Mesenteric fat pad (tissue), 1 donor: ENCODE data around the gene KCTD8. TPM values are rescaled to one million over a fixed set of nuclear protein-coding genes. Genes with fewer than 3 reads are reported as not detected.

Experiments
- DNase-seq: peaks from one replicate; pipeline ENCODE4 v3.0.0-alpha.2; 2020; ENCODE audit warnings: low spot score
- total RNA-seq: library from RNA; stranded (reverse); fragmentation: NEBNext Ultra II Directional; extraction: Animal tissue kit (Norgen Biotek cat#: 25700); gene quantifications from one replicate; pipeline ENCODE4 v1.2.1, GENCODE V29; 2021
- donor health status: DM: yes; HTN: yes; CAD: no.

Gene KCTD8
- total RNA-seq, 1 donor from 2014 or later = not detected

DNA sequence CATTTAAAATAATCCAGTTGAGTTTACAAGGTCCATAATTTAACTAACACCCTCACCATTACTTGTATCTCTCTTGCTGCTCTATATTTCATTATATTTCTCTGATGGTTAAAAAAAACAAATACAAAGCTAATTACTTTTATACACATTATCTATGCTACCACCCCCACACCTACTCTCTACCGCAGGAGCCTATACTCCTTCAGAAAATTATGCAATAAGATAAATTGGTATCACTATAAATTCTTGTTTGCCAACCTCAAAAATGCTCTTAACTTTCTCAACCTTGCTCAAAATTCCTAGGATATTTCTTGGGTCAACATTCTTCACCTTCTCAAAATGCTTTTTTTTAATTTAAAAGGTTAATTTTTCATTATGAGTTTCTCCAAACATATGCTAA is 282.7 kb downstream of the KCTD8 start:
- no peak for DNase-seq

DNA sequence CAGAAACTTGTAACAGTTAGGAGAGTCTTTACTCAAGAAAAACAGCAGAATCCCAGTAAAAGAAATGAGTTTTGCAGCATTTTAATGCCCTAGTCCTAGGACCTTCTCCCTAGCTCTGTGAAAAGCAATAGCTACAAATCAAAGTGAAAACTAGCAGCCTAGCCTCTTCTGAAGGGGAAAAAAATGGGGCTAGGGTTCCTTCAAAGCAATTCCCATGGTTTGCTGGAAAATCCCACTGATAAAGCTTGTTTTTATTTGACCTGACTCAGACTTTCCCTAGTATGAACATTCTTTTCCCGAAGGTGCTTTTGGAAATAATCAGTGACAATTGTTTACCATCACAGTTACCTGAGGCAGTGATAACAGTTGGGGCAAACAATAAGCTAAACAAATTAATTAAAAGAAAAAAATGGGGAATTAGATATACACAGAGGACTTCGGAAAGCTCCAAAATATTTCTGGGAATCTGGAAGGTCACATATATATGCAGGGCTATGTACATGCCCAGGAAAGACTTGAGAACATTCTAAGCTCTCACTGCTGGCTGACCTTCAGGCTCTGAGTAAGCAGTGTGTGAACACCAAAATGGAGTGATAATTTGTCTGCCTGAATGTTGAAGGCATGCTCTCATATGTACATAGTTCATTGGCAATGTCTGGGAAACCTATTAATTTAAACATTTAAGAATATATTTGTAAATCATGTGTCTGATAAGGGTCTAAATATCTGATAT is 285.9 kb downstream of the KCTD8 start:
- no peak for DNase-seq

DNA sequence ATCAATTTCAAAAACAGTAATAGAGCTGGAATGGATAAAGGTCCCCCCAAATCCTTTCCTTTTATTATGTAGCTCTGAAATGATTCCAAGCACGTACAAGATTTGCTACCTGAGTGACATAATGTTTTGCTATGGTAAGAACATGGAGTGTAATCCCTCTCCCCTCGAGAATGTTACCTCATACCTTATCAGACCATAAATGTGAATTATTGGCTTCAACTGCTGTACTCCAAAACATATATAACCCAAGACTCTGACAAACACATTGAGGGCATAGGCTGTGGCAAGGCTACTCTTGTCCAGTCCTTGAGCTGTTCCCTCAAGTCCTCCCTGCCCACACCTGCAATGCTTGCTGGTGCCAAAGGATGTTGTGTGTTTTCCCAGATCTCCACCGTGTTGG is 286.9 kb downstream of the KCTD8 start:
- DNase-seq = no peak

DNA sequence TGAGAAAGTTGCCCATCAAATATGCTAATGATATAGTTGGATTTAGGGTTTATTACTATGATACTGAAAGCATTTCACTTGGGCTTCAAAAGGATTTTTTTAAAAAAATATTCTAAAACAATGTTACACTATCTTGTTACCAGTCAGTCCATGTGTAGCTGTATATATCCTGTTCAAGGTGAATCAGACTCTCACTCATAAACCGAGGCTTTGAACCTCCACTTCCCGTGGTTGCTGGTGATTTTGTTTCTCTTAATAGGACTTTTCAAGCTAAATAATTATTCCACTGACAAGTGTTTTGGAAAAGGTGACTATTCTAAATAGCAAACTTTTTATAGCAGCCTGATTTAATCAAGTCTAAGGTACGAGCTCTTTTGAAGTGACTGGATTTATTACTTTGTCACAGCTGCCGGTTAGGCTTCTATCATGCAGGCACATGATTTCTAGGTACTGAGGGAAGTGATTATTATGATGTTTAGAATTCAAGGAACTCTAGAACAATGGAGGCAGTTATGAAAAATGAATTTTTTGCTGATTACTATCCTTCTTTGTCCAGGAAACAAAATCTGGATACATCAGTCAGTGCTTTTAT is 287.7 kb downstream of the KCTD8 start:
- DNase-seq = no peak

DNA sequence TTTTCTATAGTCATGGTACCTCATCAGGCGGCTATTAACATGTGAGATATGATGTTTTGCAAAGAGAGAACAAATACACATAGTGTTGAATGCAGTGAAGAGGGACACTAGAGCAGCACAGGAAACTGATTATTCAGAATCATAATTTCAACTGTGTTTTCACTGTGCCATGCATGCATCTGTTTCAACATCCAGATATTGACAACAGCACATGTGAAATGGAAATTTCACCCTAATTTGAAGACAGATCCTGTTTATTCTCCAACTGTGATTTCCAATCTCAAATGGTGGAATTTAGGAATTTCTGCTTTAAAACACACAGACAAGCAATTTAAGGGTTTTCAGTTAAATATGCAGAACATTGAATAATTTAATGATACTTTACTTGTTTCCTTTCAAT is 288.6 kb downstream of the KCTD8 start:
- no peak for DNase-seq

DNA sequence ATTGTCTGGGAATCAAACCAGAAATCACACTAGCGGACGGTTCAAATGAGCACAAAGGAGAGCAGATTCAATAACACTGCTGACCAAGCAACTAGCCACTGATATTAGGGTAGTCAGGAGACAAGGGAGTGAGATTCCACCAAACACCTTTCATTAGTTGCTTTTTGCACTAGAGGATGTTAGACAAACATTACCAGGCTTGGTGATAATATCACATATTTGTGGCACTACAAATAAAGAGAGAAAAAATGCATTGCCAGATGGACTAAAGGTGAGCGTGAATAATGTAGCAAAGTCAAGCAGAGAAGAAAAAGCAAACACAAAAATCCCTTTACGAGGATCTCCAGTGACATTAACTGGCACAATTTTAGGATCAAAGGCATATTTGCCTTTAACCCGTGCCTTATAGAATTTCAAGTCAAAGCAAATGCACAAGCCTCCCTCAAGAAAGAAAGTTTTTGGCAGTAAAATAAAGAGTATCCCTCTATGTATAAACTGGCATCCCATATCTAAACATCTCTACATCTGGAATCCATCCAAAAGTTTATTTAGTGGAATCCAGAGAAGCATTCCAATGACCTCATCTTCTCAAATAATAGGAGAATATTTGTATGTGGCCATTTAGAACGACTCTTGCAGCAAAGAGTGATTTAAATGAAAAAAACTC is 290.9 kb downstream of the KCTD8 start:
- DNase-seq = no peak

DNA sequence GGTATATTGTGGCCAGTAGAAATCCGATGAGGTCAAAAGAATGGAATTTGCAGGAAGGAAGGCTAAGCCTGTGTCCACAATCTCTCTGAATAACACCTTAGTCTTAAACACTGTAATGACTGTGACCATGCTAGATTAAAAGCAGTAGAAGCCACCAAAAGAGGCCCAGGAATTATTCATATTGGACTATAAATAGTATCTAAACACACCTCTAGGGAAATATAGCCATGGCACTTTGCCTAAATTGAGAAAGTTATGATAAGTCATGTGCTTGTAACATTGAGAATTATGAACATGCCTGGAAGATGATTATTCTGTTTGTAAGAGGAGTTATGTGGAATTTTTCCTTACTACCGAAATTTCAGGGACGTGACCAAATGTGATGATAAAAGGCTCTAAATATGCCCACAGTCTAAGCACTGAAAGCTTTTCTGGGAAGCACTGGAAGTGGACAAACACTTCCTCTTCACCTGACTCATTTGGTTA is 298.5 kb downstream of the KCTD8 start:
- DNase-seq = no peak

DNA sequence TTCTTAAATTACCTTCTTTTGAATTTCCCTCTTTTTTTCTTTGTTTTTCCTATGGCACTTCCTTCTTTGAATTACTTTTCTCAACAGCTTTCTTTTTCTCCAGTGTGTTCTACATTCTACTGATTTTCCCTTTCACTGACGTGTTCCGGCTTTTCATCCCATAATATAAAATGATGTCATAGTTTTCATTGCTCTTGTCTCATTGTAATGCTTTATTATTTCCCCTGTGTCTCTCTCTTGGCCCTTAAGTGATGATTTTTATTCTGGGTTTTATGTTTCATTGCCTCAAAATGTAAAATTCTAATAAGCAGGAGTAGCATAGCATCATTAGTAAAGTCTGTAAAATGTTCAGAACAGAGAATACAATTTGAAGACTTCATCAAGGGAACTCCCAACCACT is 299.3 kb downstream of the KCTD8 start:
- DNase-seq = no peak

DNA sequence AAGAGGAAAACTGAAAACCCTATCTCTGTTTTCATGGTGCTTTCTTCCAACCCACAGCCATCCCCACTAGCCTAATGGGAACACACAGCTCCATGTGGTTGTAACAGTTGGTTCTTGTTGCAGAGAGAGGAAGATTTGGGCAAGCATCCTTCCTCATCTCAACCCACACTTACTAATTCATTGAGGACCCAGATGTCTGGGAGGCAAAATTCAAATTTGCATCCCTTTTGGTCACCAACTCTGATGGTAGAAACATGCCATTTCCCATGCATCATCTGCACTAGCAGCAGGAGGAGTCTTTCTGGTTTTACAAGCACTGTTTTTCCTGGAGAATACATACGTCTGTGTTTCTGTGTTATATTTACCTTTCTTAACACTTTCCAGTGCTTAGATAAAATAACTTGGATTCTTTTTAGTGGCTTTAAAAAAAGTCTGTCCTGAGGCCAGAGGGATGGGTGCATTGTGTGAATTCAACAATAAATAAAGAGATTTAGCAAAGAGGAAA is 301.0 kb downstream of the KCTD8 start:
- DNase-seq = no peak

DNA sequence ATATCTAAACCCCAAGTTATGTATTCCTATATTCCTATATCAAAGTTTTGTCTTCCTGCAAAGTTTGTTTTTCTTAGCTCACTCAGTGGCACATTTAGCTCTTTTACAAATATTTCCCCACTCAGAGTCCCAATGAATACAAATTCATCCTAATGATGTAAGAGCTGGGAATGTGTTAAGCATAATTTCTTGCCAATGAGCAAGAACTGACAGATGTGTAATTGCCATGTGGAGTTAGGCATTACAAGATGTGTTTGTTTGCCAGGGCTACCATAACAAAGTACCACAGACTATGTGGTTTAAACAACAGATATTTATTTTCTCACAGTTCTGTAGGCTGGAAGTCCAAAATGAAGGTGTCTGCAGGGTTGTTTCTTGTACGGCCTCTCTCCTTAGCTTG is 302.1 kb downstream of the KCTD8 start:
- DNase-seq = no peak

DNA sequence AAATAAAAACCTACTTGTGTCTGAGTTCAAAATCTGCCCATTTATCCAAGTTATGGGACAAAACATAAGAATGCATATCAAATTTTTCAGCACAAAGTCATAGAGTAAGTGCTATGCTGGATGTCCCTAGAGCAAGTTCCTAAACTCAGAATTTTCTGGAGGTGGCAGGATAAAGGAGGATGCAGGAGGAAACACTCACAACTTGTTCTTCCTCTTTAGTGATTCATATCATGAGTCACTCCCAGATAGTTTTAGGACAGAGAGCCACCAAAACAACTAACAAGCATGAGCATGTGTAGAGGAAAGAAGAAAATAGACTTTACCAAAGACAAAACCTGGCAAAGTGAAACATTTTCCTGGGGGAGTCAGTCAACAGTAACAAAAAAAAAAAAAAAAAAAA is 302.7 kb downstream of the KCTD8 start:
- DNase-seq = no peak

DNA sequence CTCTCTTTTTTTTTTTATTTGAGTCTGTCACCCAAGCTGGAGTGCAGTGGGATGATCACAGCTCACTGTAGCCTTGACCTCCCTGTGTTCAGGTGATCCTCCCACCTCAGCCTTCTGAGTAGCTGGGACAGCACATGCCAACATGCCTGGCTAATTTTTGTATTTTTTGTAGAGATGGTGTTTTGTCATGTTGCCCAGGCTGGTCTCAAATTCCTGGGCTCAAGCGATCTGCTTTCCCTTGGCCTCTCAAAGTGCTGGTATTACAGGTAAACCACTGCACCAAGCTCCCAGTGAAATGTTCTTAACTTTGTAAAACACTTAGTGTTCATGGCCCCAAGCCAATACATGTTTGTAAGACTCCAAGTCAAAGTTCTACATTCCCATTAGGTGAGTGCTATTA is 316.1 kb downstream of the KCTD8 start:
- DNase-seq = no peak

Other genes with a start within 250 kb of the KCTD8 start
- not detected for gene YIPF7, start 202.8 kb upstream of the KCTD8 start, total RNA-seq
- gene GUF1, start 229.6 kb upstream of the KCTD8 start, total RNA-seq = 11.9 TPM